GM12878 (cell line): ENCODE measurements around the gene IL17RB. TPM values are rescaled to one million over a fixed set of nuclear protein-coding genes. Genes with fewer than 3 reads are reported as not detected.

Source experiments
- ATF3 ChIP-seq: IDR thresholded peaks from 2 replicates; pipeline ENCODE4 v1.6.1; 2011; ENCODE audit warnings: low read depth, mild to moderate bottlenecking, low read length, moderate library complexity, borderline replicate concordance; ENCODE audit errors: extremely low read depth
- BCL3 ChIP-seq: IDR thresholded peaks from 2 replicates; pipeline ENCODE4 v1.6.1; 2011; ENCODE audit warnings: borderline replicate concordance, low read depth, mild to moderate bottlenecking, moderate library complexity, low read length; ENCODE audit not compliant: insufficient read depth, poor library complexity, severe bottlenecking
- CHD1 ChIP-seq: IDR thresholded peaks from 2 replicates; pipeline ENCODE4 v1.6.1; 2012; ENCODE audit warnings: low read depth, low read length, improper control_type of control experiment
- CREM ChIP-seq: IDR thresholded peaks from 2 replicates; pipeline ENCODE4 v1.6.1; 2014; ENCODE audit warnings: antibody characterized with exemption, low read depth
- EP300 ChIP-seq, 2 experiments: fragments of 150-350 bp in 1 of 2; IDR thresholded peaks; 2 replicates each; pipeline ENCODE4 v1.6.1; 2011 to 2012; ENCODE audit warnings: low read depth in 2 of 2, low read length in 2 of 2, borderline replicate concordance in 1 of 2, improper control_type of control experiment in 1 of 2, inconsistent platforms in 1 of 2; ENCODE audit not compliant: control insufficient read depth in 1 of 2
- GATAD2B ChIP-seq: fragments of 450-650 bp; conservative IDR thresholded peaks from 2 replicates; pipeline ENCODE4 v1.6.1; 2017; ENCODE audit warnings: low read depth, mild to moderate bottlenecking, moderate library complexity
- MYC ChIP-seq: IDR thresholded peaks from 2 replicates; pipeline ENCODE4 v1.6.1; 2011; ENCODE audit warnings: mild to moderate bottlenecking, low read length, moderate library complexity, inconsistent platforms; ENCODE audit not compliant: insufficient read depth, insufficient replicate concordance, insufficient read length, severe bottlenecking
- POLR2AphosphoS2 ChIP-seq: IDR thresholded peaks from 2 replicates; pipeline ENCODE4 v1.6.1; 2011; ENCODE audit warnings: low read depth, mild to moderate bottlenecking, low read length, improper control_type of control experiment, moderate library complexity
- SIX5 ChIP-seq: IDR thresholded peaks from 2 replicates; pipeline ENCODE4 v1.6.1; 2011; ENCODE audit warnings: mild to moderate bottlenecking, low read depth, low read length, moderate library complexity; ENCODE audit not compliant: severe bottlenecking
- SMAD5 ChIP-seq: IDR thresholded peaks from 2 replicates; pipeline ENCODE4 v1.6.1; 2016; ENCODE audit warnings: antibody characterized with exemption, low read depth
- TAF1 ChIP-seq: IDR thresholded peaks from 2 replicates; pipeline ENCODE4 v1.6.1; 2011; ENCODE audit warnings: mild to moderate bottlenecking, low read depth, low read length, borderline replicate concordance
- YY1 ChIP-seq: IDR thresholded peaks from 2 replicates; pipeline ENCODE4 v1.6.1; 2011; ENCODE audit warnings: low read depth, mild to moderate bottlenecking, low read length
- ZBTB40 ChIP-seq: fragments of 450-650 bp; IDR thresholded peaks from 2 replicates; pipeline ENCODE4 v1.6.1; 2016; ENCODE audit warnings: mild to moderate bottlenecking, moderate library complexity, borderline replicate concordance
- ZNF207 ChIP-seq: fragments of 450-650 bp; IDR thresholded peaks from 2 replicates; pipeline ENCODE4 v1.6.1; 2014; ENCODE audit warnings: antibody characterized with exemption, mild to moderate bottlenecking, borderline replicate concordance
- polyA plus RNA-seq, 11 experiments: library from polyadenylated mRNA; depleted of rRNA in 4 of 11; unstranded in 6 of 11; stranded (reverse) in 5 of 11; fragments of >200 nt; fragmentation: Nextera tagmentation in 4 of 11; fragmentation: Illumina TruSeq in 1 of 11; extraction: Ambion mirVana in 4 of 11; extraction: Trizol in 1 of 11; gene quantifications; 1 replicate in 1 of 11; 2 replicates in 10 of 11; pipeline versions ENCODE4 v1.2.1 to v1.2.3, GENCODE V29; 2011 to 2016; ENCODE audit warnings: inconsistent platforms in 2 of 11, missing spikeins in 2 of 11, low read depth in 1 of 11
- total RNA-seq, 4 experiments: library from RNA; depleted of rRNA in 3 of 4; stranded (reverse); fragments of >200 nt in 3 of 4; fragmentation: Illumina TruSeq in 1 of 4; extraction: Trizol in 1 of 4; gene quantifications; 2 replicates each; pipeline versions ENCODE4 v1.2.1 to v1.2.3, GENCODE V29; 2013 to 2021
- TF ChIP-seq, protein P1 (sequence below): fragments of 450-650 bp; IDR thresholded peaks from 2 replicates; pipeline ENCODE4 v1.6.1; 2017; ENCODE audit warnings: mild to moderate bottlenecking

IL17RB gene
- total and polyA plus RNA-seq, 10 of the 15 experiments (the other 5 are each of a cell fraction or from before 2014, with no cell fraction given), result 1.9 to 17.2 (median 2.9) TPM

GRCh38 chr3:53881691-53882593 is 35.6 kb downstream of the IL17RB start, which contains the start of gene ACTR8 (continued):
- TF ChIP-seq ATF3 (no peak), YY1 (peak; percentile 98), ZBTB40 (0 out of 2 replicates have a peak, but pooled peaks have one; percentile 28), SMAD5 (peak; percentile 85; the same call in 1 of the 2 replicates), CHD1 (0 out of 2 replicates have a peak, but pooled peaks have one; percentile 51), MYC (no peak), SIX5 (peak; percentile 69), BCL3 (no peak), GATAD2B (peak; percentile 90), POLR2AphosphoS2 (peak; percentile 93), CREM (peak; percentile 20; the same call in 1 of the 2 replicates), ZNF207 (peak; percentile 82; the same call in 1 of the 2 replicates), TAF1 (peak; percentile 98), EP300 (IDR thresholded peaks at IDR 0.05; ENCODE audit: borderline replicate concordance in 1 of 2, control insufficient read depth in 1 of 2, low read depth in 2 of 2, low read length in 2 of 2) (no peak)
- TF ChIP-seq, protein P1, sequence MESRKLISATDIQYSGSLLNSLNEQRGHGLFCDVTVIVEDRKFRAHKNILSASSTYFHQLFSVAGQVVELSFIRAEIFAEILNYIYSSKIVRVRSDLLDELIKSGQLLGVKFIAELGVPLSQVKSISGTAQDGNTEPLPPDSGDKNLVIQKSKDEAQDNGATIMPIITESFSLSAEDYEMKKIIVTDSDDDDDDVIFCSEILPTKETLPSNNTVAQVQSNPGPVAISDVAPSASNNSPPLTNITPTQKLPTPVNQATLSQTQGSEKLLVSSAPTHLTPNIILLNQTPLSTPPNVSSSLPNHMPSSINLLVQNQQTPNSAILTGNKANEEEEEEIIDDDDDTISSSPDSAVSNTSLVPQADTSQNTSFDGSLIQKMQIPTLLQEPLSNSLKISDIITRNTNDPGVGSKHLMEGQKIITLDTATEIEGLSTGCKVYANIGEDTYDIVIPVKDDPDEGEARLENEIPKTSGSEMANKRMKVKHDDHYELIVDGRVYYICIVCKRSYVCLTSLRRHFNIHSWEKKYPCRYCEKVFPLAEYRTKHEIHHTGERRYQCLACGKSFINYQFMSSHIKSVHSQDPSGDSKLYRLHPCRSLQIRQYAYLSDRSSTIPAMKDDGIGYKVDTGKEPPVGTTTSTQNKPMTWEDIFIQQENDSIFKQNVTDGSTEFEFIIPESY, result no peak
